CD4-positive, alpha-beta T cell treated with Interleukin-6 for 4 hours (primary cell): ENCODE results near the gene PYCARD.
"Not testable (repeated sequence)": the region's sequence is repeated elsewhere in the genome, so short reads cannot be mapped to it uniquely, and the experiment has no call there.

Experiments used
- DNase-seq: peaks from one replicate; pipeline ENCODE4 v3.0.0-alpha.2; 2020; ENCODE audit warnings: mixed read lengths

The PYCARD gene

DNA sequence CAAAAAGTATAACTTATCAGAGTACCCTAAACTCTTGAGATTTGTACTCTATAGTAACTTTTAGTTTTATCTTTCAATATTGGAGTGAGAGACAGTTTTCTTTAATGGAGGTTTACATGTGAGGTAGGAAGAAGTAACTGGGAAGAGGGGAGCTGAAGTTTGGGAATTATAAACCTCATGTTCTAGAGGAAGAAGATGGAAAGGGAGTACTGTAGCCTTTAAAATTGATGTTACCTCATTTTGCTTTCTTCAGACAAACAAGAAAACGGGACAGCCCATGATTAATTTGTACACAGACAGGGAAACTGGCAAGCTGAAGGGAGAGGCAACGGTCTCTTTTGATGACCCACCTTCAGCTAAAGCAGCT, 13.2 kb downstream of the PYCARD start:
- no peak for DNase-seq

DNA sequence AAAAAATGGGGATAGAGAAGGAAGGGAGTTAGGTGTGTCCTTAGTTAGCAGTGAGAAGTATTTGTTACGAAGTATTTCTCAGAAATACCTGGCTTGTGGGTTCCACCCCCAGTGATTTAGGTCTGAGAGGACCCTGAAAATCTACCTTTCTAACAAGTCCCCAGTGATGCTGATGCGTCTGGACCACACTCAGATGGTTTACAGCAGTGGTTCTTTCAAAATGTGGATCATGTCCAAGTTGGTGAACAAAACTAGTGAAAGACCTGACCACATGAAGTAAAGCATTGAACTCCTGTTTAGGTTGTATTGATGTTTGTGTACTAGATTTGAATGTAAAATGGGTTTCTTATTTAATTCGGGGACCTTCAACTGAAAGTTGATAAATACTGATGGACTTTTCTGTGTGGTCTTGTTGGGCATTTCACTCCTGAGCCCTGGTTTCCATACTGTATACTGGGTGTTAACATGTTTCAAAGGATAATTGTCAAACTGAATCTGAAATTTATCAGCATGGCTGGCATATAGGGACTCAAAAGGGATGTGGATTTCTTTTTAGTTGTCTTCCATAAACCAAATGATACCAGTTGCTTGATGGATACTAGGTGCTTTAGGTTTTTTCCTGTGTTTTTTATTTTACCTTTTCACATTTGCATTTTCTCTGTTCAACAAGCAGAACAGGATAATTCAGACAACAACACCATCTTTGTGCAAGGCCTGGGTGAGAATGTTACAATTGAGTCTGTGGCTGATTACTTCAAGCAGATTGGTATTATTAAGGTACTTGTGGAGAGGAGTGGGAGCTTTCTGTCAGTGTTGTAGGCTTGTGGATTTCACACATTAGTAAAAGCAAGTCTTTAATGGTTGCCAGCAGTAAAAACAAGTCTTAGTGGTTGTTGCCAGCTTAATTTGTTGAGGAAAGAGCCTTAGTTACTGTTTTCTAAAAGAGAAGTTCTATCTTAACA, 13.8 kb downstream of the PYCARD start:
- no peak for DNase-seq

DNA sequence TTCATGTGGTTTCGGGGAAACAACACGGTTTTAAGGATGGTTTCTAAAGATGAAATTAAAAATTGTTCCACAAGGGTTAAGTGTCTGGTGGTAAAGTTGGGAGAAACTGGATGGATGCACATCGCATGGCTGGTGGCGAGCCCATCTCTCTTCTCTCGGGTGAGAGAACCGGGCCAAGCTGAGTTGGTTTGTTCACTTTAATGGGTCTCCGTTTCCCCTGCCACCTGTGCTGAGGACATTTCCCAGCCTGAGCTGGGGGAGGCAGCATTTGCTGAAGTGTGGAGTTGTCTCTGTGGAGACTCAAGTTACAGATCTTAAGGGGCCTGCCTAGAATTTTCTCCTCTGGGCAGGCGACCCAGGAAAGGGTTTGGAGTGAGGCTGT, 14.8 kb downstream of the PYCARD start:
- DNase-seq: no peak

DNA sequence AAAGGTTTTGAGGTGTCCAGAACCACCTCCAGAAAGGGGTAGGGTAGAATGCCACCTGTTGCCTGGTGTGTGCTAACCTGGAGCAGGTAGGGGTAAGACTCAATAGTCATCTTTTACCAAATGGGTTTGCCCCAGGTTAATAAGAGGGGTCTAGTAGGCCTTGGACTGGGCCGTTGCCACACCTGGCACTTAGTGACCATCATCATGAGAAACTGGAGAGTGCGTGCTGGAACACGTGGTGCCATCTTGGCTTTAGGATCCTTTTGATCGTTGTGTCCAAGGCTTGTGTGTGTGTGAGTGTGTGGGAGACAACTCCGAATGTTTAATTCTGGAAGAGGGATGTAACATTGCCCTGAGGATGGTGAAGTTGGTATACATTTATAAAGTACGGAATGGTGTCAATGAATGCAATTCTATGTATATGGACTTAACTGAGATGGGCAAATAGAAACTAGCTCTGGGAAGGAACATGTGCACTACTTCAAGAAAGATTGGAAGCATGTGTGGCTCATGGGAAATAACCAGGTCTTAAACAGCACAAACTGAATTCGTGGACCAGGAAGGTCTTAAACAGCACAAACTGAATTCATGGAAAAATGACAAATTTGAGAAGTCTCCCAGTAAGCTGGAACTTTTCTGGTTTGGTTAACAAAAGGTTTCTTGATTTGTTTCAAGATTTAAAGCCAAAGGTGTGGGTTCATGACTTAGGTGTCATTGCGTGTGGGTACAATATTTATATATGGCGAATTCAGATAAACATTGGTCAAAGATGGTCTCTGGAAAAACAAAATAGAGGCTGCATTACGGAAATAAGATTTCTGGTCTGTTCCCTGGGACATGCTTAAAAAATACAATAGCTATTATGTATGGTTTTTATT, 15.4 kb downstream of the PYCARD start:
- no peak for DNase-seq

DNA sequence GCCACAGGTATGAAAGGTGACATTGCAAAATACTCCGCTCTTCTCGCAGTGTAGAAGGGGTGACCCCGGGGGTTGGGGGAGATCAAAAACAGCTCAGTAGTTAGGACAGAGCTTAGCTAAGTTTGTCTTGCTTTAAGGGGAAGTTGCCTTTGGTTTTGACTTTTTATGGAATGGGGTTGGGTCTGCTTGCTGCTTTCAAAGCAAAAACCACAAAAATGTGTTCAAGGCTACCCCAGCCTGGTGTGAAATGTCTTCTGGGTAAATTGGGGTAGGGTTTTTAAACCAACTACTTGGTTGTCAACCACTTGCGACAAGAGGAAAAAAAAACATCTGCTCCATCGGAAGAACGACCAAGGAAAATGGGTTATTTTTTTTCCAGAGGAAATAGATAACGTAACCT, 16.4 kb downstream of the PYCARD start:
- DNase-seq: no peak

DNA sequence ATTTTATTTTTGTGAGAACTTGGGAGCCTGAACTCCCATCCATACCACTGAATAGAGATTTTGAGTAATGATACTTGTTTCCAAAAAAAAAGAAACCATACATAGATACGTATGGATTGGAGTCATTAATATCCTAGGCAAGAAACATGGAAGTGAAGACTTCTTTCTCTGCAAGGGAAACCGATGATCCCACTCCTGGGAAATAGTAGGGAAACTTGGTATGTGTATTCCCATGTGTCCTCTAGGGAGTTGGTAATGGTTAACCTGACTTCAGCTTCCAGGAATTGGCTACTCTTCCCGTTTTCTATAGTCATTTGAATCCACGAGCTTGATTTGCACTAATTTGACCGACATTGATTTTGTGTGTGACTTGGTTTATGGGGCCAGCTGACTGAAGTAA, 17.2 kb downstream of the PYCARD start:
- no peak for DNase-seq

DNA sequence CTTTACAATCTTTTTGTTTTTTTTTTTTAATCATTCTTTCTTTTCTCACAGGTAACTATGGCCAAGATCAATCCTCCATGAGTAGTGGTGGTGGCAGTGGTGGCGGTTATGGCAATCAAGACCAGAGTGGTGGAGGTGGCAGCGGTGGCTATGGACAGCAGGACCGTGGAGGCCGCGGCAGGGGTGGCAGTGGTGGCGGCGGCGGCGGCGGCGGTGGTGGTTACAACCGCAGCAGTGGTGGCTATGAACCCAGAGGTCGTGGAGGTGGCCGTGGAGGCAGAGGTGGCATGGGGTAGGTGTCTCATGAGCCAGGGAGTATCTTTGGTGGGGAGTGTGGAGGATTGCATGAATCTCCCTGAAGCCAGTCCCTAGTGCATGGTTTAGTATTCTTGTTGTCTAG, 17.7 kb downstream of the PYCARD start:
- DNase-seq: no peak

DNA sequence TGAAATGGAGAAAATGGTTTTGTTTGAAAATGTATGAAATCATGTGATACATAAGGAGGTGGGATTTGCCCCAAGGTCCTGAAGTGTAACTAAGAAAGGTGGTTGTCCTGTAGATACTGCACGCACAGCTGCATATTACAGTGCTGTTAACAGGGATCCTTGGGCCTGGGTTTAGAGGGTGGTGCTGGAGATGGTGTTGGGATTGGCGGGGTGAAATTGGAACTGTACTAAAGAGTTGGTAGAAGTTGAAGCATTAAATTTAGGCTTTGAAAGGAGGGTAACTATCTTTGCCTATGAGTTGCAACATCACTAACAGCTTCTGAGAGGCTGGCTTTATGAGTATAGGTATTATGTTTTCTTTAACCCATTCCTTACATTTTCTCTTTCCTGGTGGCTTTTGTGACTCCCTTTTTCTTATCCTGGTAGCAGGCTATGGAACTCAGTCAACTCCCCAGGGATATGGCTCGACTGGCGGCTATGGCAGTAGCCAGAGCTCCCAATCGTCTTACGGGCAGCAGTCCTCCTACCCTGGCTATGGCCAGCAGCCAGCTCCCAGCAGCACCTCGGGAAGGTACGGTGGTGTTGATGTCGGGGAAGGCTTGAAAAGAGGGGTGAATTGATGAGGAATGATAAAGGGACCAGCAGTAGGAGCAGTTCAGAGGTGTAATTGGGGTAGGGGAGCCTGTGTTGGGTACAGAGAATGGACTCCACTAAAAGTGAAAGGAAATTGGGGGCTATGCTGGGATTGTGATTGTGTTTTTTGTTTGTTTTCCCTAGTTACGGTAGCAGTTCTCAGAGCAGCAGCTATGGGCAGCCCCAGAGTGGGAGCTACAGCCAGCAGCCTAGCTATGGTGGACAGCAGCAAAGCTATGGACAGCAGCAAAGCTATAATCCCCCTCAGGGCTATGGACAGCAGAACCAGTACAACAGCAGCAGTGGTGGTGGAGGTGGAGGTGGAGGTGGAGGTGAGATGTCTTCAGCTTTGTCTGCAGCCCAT, 18.8 kb downstream of the PYCARD start:
- no peak for DNase-seq

DNA sequence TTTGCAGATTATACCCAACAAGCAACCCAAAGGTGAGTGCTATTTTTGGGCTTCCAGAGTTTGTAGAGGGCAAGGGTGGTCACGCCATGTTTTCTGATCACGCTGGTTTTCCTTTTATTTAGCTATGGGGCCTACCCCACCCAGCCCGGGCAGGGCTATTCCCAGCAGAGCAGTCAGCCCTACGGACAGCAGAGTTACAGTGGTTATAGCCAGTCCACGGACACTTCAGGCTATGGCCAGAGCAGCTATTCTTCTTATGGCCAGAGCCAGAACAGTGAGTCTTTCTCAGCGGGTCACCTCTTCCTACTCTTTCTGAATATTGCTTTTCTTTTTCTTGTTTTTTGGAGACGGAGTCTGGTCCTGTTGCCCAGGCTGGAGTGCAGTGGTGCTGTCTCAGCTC, 20.2 kb downstream of the PYCARD start:
- DNase-seq: no peak

DNA sequence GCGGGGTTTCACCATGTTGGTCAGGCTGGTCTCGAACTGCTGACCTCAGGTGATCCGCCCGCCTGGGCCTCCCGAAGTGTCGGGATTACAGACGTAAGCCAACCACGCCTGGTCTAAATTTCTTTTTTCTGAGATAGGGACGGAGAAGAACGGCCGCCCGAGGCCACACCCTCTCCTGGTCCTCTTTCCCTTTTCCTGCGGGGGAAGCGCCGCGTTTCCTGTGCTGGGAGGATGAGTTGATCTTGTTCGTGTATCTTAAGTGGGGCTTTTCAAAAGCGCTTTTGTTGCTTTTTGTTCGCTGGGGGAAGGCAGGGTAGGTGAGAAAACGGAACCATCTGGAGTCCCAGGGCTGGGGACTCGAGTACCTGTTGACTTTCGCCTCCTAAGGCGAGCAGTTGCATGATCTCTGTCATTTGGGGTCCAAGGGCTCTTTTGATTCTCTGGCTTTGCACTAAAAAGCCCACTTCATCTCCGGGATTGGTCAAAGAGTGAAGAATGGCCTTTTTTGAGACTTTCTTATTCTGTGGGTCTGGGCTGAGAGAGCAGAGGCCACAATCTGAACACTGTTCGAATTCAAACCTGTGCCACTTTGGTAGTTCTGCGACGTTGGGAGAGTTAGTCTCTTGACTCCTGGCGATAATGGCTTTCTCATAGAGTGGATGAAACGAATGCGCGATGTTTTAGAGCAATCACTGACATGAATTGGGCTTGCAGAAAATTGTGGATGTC, 21.3 kb downstream of the PYCARD start:
- DNase-seq: no peak

DNA sequence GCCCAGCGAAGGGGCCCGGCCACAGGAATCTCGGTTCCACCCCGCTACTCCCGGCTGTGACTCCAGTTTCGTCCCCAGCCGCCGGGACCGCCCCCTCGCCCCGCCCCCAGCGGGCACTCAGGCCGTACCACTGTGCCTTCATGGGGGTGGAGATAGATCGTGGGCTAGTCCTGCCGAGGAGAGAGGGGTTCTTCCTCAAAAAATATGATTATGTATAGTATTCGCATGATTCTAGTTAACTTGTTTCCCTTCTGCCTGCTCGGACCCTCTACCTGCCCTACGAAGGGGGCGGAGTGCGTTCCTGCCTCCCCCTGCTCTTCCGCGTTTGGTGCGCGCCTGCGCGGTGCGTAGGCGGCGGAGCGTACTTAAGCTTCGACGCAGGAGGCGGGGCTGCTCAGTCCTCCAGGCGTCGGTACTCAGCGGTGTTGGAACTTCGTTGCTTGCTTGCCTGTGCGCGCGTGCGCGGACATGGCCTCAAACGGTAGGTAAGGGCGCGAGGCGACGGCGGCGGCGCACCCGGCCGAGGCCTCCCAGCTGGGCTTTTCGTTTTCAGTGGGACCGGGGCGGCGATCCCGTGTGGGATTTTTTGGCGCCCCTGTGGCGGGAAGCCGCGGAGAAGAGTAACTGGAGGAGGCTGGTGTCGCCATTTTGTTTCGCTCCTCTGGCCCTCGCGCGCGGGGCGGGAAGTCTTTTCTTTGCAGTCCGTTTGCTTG, 22.7 kb downstream of the PYCARD start, which contains the start of gene FUS:
FUS (plus strand) TSS at position 393 of the 713 bp plus-strand sequence; CDS start at position 469, 76 bp downstream.
- DNase-seq: peak; percentile 91

DNA sequence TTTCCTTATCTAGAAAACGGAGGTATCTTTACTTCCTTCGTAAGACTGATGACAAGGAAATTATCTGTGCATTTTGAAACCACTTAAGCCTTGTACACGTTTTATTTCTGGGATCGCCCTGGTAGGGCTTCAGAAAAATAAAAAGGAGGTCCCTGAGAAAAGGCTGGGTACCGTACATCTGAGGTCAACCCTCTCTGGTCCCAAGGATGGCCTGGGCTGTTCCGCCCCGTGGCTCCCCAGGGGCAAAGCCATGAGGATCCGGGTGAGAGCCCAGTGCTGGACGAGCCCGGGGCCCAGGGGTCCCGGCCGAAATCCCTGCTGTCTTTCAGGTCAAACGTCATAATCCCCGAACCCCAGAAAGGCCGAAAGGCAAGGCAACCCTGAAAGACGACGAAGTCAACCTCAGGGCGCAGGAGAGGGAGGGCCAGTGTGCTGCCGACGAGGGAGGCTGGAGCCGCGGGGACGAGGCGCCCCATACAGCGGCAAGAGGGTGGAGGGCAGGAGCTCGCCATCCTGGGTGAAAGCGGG, 23.3 kb downstream of the PYCARD start:
- no peak for DNase-seq

DNA sequence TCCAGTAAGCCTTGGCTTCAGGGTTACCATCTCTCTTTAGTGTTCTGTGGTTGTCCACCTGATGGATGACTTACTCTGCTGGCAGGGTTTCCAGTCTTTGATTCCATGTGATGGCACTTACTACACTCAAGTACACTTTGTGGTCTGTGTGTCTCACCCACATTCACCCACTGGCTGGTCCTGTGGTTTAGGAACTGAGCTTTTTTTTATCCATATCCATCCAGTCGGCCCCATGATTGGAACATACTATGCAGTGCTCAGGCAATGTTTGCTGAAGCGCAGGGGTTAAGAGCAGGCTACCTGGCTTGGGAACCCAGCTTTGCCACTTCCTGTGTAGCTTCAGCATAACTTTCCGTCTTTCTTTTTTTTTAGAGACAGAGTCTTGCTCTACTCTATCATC, 25.4 kb downstream of the PYCARD start:
- peak; percentile 67 for DNase-seq

DNA sequence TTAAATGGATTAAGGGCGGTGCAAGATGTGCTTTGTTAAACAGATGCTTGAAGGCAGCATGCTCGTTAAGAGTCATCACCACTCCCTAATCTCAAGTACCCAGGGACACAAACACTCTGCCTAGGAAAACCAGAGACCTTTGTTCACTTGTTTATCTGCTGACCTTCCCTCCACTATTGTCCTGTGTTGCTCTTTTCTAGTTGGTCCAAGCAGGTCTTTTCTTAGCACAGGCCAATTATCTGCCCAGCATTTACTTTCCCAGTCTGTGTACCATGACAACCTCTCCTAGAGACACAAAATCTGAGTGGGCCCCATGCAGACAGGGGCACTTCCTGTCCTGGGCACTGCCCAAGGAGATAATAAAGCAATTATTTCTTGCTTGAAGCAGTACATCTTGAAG, 32.5 kb downstream of the PYCARD start:
- not testable (repeated sequence) for DNase-seq

DNA sequence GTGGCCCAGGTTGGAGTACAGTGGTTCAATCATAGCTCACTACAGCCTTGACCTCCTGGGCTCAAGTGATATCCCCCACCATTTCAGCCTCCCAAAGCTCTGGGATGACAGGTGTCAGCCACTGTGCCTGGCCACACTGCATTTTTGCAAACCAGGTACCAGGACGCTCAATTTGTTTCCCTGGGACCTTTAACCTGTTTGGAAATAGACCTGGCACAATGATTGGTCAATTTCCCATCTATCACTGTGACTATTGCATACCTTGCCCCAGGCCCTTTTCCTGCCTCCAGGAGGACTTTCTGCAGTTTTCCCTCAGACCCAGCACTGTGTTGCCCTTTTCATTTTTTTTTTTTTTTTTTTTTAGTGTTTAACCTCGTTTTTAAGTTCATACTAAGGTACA, 33.7 kb downstream of the PYCARD start:
- no peak for DNase-seq

DNA sequence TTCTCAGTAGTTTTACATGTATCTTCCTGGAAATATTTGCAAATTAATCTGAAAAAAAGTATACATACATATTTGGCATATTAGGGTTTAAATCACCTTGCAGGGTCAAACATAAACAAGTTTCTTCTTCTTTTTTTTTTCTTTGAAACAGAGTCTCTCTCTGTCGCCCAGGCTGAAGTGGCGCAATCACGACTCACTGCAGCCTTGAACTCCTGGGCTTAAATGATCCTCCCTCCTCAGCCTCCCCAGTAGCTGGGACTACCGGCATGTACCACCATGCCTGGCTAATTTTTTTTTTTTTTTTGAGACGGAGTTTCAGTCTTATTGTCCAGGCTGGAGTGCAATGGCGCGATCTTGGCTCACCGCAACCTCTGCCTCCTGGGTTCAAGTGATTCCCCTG, 35.2 kb downstream of the PYCARD start:
- DNase-seq: no peak

DNA sequence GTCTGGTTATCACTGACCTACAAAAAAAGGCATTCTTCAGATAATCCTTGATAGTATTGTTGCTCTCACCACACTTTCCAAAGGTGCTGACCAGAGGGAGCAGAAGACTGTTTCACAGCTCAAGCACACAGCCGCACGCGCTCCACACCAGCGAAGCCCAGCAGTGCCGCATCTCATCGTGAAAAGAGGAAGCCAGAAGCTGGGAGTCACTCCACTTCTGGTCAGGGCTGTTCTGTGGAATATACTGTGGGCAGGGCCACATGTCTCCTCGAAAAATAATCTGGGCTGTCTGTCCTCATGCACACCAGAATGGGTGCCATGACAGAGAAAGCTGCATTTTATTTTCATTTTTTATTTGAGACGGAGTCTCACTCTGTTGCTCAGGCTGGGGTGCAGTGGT, 45.4 kb downstream of the PYCARD start:
- no peak for DNase-seq
